ENCODE data around the gene ZNF837.
"Not testable (repeated sequence)": the region's sequence is repeated elsewhere in the genome, so short reads cannot be mapped to it uniquely, and the experiment has no call there.

Gene ZNF837

DNA sequence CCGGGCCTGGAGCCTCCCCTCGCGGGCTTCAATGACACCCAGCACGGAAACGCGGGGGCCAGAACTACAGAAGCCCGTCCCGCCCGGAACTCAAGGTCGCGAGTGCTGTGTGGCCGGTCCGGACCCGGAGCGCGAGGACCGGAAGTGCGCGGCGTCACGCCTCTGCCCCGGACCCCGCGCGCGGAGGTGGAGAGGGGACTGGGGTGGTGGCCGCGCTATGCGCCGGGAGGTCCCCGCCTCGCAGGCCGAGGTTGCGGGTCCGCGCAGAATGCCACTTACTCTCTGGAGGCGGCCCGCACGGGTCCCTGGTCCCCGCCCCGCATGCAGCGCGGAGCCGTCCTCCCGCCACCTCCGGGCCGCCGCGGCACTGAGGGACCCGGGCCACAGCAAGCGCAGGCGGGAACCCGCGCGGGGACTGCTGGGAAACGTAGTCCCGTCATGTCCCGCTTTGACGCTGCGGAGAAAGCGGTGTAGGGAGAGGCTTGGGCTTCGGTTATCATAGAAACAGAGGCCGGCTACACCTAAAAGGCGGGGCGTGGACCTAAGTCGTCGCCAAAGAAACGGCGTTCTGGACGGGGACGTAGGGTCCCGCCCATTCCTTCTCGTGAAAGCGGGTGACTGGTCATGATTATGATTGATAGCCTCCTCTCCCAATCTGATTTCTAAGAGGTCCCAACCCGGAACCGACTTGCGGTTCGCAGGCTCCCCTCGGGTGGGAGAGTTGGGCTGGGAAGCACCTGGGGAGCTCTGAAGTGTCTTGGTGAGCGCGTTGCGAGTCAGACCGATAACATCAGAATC lies at the start of gene ZNF837:
ZNF837 (minus strand) TSS at position 369 of the 798 bp plus-strand sequence. CDS start 11,698 bp downstream, outside the sequence.
- DNase-seq = peak; percentile 96 to 100 (median 98)
- intact Hi-C loops (cut with DNase I) = loop anchor here (1.0 to 2.0 kb wide), 2 partner anchors 18 to 54 kb away; partner anchors contain the start of gene ZNF497

DNA sequence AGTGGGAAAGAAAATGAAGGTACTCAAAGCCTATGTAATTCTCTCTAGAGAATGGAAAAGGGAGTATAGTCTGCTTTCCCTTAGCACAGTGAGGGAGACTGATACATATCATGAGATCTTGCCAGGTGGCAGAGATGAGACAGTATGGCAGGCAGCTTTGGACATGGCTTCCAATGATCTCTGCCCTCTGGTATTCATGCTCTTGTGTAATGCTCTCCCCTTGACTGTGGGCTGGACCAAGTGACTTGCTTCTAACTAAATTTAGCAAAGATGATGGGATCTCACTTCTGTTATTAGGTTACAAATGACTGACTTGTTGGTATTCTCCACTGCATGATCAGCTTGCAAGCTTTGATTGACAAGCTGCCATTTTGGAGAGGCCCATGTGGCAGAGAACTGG lies 48.9 kb upstream of the ZNF837 start:
- no peak for DNase-seq
- intact Hi-C loops (cut with DNase I) = no loop called here

DNA sequence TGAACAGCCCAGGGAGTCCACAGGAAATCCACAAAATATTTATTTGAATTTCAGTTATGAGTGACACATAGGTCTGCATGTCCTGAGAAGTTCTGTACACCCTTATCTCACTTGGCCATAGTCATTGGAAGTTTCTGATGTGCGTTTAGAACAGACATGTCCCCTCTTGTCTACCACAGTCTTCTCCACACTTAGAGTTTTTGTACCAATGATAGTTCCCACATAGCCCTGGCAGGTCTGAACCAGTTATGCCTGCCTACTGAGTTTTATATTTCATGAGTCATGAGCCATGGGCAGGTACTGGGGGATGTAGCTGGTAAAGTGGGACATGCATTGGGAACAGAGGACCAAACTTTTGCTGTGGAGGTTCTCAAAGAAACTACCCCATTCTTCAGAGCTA lies 47.8 kb upstream of the ZNF837 start:
- no peak for DNase-seq
- intact Hi-C loops (cut with DNase I) = no loop called here

DNA sequence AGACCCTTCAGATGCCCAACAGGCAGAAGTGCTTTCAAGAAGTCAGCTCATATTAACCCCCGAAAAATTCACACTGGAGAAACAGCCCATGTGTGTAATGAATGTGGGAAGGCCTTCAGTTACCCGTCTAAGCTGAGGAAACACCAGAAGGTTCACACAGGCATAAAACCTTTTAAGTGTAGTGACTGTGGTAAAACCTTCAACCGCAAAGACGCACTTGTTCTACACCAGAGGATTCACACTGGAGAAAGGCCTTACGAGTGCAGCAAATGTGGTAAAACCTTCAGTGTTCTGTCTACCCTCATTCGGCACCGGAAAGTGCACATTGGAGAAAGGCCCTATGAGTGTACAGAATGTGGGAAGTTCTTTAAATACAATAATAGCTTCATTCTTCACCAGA lies 36.2 kb upstream of the ZNF837 start:
- intact Hi-C loops (cut with DNase I) = no loop called here
- DNase-seq = no peak

DNA sequence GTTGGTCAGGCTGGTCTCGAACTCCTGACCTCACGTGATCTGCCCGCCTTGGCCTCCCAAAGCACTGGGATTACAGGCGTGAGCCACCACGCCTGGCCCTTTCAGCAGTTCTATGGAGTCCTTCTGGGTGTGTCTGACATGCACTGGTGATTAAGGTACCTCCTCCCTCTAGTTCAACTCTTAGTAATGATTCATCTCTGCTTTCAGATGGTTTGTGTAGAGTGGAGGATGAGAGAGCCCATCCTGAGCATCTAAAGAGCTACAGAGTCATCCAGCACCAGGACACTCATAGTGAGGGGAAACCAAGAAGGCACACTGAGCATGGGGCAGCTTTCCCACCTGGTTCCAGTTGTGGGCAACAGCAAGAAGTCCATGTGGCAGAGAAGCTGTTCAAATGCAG lies 35.8 kb upstream of the ZNF837 start:
- intact Hi-C loops (cut with DNase I) = no loop called here
- no peak for DNase-seq

DNA sequence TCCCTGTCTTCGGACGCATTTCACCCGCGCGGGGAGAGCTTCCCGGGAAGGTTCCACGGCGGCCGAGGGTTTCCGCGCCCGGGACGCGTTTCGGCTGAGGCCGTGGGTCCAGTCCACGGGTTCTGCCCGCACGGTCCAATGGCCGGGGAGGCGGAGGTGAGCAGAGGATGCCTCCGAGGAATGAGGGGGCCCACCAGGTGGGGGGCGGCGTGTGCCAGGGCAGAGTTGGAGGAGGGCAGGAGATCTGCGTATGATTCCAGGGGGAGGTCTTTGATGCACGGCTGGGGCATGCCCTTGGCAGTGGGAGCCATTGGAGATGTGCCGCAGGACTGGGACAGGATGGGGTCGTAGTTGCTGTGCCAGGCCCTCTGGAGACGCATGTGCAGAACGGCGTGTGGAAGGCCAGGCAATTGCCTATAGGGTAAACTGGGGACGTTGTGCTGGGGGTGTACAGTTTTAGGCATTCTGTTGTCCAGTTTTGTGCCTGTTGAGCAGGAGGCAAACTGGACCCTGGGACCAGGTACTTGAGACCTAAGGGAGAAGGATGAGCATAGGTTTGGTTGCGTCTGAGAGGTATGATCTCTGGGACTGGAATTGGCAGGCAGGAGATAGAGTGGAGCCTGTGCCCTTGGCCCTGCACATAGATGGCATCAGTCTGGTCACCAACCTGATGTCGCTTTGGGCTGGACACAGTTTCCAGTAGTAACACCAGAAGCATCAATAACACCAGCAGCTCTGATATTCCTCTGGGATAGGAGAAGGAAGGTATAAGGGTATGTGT lies 28.4 kb upstream of the ZNF837 start:
- peak in 4 of 10 donors; percentile 33 to 89 (median 58) for DNase-seq
- intact Hi-C loops (cut with DNase I) = loop anchor here (2.0 to 5.0 kb wide), 2 partner anchors 33 to 58 kb away; partner anchors contain the start of genes ZNF132 and ZNF324

DNA sequence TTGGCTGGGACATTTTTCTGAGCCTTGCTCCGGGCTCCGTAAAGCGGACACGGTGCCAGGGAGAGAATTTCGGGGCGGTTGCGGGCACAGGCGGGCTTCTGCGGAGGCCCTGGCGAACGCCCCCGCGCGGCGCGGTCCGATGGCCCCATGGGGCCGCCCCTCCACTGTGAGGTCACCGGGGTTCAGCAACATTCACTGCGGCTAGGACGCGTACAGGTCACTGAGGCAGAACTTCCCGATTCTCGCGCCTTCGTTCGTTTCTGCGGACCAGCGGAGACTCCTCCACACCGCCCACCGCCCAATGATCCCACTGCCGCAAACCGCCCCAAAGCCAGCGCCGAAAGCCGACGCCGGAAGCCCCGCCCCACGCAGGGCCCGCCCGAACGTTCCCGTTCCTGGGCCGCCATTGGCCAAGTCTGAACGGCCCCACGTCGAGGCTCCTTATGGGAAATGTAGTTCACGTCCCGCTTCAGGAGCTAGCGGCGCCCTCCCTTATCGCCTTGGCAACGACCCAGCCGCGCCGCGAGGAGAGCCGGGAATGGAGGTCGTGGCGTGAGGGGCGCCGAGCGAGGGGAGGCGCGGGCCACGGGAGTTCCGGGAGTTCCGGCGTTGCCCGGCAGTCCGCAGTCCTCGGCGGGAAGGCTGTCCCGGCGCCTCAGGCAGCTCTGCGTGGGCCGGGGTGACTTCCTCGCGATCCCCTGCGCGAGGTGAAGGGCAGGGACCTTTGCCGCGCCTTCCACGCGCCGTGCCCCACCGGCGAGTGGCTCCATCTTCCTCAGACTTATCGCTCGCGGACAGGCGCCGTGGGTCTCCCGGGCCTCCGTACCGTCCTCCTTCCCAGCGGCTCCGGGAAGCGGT lies 27.6 kb upstream of the ZNF837 start, which contains the start of gene ZNF584:
ZNF584 (plus strand) TSS at position 498 of the 858 bp plus-strand sequence. CDS start 499 bp downstream, outside the sequence.
- peak; percentile 94 to 100 (median 97) for DNase-seq
- intact Hi-C loops (cut with DNase I) = loop anchor here (2.0 to 5.0 kb wide), 2 partner anchors 34 to 58 kb away; partner anchors contain the start of genes ZNF132 and ZNF324

DNA sequence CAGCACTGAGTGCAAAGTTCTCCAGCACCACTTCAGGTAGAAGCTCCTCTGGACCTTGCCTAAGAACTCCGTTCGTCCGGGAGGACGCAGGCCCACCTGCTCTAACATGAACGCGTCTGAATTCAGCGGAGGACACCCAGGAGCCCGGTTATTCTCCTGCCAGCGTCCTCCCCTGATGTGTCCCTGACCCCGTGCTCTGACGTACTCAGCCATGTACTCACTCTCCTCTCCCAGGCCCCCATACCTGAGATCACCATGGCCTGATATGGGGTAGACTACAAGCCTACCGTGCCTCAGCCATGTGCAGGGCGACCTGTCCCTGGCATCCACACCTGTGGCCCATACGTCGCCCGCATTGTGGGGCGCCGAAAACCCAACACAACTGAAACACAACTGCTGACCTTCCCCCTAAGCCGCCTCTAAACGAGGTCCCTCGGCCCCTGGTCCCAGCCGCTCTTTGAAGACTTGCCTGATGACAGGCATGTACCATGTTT lies 26.9 kb upstream of the ZNF837 start:
- peak in 1 of 10 donors; percentile 7 for DNase-seq
- intact Hi-C loops (cut with DNase I) = loop anchor here (2.0 to 5.0 kb wide), 2 partner anchors 35 to 59 kb away; partner anchors contain the start of genes ZNF132 and ZNF324

DNA sequence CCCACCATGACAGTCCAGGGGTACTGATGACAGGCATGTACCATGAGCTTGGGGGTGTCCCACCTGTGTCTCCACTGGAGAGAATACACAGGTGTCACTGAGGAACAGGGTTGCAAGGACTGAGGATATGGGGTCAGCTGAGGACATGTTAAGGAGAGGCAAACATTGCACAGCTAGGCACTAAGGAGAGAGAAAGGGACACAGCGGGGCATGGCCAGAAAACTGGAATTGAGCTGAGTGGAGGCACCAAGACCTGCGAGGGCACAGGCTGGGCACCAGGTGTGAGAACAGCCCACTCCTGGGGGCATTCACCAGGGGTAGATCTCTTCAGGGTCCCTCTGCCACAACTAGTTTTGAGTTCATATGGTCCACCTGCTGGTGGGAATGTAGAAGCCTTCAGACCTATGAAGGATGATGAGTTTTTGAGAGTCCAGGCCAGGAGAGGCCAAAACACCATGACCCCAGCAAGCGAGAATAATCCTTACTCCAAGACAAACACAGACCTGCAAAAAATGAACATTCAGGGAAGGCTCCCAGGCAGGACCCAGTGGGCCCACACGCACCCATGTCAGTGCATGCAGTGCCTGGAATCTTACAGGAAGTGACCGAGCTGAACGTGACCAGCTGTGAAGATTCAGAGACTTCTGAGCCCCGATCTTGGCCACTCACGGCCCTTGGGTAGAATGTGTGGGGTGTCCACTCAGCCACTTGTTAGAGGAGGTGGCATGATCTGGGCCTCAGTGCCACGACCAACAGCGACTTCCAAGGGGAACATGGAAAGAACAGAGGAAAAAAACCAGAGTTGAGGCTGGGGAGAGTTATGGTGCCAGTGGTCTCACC lies 26.2 kb upstream of the ZNF837 start:
- peak in 1 of 10 donors; percentile 41 for DNase-seq
- intact Hi-C loops (cut with DNase I) = loop anchor here (5.0 kb wide), 1 partner anchor 35 kb away; the partner anchor contains the start of gene ZNF132

DNA sequence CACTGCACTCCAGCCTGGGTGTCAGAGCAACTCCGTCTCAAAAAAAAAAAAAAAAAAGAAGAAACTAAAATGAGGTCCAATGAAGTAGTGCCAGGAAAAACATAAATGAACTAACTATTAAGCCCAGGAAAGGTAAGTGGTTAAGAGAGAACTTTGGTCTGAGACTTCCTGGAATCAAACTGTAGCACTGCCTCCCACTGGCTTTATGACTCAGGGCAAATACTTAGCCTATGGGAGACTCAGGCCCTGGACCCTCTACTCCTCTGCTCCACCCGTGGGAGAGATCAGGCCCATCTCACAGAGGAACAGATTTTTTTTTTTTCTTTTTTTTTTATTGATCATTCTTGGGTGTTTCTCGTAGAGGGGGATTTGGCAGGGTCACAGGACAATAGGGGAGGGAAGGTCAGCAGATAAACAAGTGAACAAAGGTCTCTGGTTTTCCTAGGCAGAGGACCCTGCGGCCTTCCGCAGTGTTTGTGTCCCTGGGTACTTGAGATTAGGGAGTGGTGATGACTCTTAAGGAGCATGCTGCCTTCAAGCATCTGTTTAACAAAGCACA lies 23.2 kb upstream of the ZNF837 start:
- intact Hi-C loops (cut with DNase I); DNase-seq: not testable (repeated sequence)

DNA sequence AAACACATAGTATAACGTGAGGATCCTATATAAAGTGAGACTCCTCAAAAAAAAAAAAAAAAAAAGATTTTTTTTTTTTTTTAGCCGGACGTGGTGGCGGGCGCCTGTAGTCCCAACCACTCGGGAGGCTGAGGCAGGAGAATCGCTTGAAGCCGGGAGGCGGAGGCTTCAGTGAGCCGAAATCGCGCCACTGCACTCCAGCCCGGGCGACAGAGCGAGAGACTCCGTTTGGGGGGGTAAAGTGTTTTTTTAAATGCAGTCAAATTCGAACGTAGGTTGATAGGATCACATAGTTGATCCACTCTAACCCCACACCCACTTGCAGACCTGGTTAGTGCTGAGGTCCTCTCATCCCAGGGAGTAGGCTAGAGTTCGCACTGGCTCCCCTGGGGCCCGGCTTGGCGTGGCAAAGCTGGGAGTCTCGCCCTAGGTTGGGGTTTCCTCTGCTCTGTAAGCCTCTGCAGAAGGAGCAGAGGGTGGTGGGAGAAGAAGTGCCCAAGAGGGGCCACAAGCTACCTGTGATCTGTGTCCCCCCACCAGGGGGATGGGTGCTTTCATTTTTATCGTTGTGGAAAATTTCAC lies 21.1 kb upstream of the ZNF837 start:
- intact Hi-C loops (cut with DNase I) = no loop called here
- DNase-seq = peak in 2 of 10 donors; percentile 44 to 81

DNA sequence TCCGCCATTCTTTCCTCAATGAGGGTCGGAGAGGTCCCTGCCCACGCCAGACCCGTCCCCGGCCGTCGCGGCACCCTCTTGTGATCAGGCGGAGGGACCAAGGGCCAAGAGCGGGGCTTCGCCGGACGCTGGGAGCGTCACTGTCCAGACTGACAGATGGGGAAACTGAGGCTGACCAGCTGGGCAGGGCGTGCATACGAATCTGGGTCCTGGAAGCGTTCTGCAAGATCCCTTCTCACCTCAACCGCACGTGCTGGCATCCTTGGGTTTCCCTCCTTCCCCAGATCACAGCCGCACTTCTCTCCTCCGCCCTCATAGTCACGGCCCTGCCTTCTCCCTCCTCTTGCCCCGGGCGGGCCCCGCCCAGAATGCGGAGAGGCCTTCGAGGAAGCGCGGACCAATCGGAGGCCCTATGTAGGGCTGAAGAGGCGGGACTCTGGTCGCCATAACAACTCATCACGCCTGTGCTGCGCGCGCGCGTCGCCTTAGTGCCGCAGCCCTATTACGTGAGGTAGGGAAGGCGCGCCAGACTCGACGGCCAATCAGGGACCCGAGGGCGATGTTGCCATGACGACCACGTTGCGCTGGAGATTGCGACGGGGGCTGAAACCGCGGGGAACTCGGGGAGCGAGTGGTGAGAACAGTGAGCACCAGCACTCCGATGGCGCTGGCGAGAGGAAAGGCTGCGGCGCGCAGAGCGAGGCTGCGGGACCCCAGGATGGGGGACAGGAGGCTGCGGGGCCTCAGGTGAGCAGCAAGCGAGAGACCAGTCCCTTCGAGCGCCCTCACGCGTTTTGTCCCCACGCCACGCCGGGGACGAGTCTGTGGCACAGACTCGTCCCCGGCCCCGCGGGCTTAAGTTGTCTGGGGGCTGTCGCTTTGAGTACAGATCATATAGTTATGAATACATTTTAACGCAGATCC lies 20.3 kb upstream of the ZNF837 start:
- intact Hi-C loops (cut with DNase I) = no loop called here

DNA sequence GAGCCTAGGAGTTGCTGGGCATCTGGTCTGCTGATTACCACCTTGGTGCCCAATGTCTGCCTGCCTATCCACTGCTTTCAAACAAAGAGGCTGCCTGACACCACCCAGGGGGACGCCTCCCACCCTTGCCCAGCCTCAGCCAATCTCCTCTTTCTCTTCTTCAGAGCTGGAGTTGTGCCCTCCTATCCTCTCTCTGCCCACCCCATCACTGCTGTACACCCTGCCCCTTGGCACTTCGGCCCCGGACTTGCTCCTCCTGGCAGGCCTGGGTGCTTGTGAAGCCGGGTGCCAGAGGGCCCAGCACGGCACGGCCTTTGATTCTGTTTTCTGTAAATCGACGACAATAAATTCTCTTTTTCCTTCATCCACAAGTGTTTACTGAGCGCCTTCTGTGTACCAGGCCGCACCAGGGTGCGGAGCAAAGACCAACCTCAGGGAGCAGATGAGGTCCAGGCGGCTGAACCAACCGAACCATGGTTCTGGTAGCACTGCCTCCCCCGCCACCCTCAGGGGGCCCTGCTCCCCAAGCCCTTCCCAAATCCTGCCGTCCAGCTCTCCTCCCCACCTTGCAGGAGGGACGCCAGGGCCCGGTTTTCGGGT lies 19.6 kb upstream of the ZNF837 start:
- peak; percentile 25 to 94 (median 54) for DNase-seq
- intact Hi-C loops (cut with DNase I) = no loop called here

More for the DNA sequence above, 20.3 kb upstream of the ZNF837 start:
- DNase-seq = peak; percentile 99 to 100 (median 100)

DNA sequence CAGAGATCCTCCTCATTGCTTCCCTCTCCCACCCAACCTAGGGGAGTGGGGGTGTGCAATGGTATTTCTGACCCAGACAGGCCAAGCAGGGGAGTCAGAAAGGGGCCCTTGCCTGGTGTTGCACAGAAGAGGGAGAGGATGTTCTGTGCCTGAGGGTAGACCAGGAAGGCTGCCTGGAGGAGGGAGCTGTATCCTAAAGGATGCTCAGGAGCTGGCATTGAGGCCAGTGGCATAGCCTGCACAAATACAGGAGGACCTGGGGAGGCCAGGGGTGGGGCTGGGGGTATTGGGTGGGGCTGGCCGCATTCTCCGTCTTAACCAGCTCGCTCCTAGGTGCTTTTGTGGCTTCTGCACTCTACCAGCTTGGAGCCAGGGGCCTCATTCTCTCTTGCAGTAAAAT lies 19.1 kb upstream of the ZNF837 start:
- intact Hi-C loops (cut with DNase I) = no loop called here
- DNase-seq = peak in 1 of 10 donors; percentile 63

DNA sequence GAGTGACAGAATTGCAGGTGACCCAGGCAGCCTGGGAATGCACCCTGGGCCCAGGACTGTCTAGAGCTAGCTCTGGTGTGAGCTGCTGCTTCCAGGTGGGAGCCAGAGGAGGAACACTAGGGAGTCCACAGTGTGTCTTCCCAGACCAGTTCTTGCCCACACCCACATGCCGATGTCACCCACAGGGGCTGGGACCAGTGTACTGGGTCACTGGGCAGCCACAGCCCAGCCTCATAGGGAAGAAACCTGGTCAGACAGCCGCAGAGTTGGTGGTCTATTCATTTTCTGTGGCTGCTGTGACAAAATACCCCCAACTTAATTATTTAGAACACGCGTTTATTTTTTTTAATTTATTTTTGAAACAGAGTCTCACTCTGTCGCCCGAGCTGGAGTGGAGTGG lies 17.7 kb upstream of the ZNF837 start:
- intact Hi-C loops (cut with DNase I) = no loop called here
- peak in 1 of 10 donors; percentile 39 for DNase-seq

DNA sequence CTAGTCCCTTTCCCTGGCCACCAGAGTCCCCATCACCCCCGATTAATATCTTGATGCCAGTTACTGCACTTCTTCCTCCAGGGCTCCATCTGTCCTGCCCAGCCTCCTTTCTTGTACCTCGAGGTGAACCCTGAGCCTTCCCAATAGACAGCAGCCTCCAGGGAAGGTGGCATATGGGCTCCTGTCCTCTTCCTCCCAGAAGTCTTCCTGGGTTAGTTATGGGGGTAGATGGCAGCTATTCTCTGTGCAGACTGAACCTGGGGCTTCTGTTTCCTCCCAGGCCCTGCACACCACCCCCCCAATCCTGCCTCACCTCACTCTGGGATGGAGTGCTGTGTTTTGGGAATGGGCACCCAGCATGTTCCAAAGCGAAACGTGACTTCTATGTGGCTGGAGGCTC lies 17.3 kb upstream of the ZNF837 start:
- DNase-seq = peak in 1 of 10 donors; percentile 15
- intact Hi-C loops (cut with DNase I) = no loop called here
